Measurements from ENCODE around the gene IFNAR1.

DNA sequence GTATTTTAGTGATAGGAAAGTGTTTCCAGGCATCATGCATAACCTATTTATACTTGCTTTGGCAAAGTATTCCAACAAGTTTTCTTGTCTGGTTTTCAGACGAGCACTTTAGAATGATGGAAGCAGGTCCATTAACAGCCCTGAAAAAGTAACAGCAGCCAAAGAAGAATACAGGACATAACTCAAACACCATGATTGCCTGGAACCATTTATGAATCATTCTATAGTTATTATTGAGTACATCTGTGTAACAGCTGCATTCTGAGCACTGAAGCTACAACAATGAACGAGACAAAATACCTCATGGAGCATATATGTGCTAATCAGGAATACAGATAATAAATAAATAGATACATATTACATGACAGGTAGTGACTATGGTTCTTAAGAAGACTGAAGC, 46.0 kb upstream of the IFNAR1 start:
- TF ChIP-seq, protein P1, sequence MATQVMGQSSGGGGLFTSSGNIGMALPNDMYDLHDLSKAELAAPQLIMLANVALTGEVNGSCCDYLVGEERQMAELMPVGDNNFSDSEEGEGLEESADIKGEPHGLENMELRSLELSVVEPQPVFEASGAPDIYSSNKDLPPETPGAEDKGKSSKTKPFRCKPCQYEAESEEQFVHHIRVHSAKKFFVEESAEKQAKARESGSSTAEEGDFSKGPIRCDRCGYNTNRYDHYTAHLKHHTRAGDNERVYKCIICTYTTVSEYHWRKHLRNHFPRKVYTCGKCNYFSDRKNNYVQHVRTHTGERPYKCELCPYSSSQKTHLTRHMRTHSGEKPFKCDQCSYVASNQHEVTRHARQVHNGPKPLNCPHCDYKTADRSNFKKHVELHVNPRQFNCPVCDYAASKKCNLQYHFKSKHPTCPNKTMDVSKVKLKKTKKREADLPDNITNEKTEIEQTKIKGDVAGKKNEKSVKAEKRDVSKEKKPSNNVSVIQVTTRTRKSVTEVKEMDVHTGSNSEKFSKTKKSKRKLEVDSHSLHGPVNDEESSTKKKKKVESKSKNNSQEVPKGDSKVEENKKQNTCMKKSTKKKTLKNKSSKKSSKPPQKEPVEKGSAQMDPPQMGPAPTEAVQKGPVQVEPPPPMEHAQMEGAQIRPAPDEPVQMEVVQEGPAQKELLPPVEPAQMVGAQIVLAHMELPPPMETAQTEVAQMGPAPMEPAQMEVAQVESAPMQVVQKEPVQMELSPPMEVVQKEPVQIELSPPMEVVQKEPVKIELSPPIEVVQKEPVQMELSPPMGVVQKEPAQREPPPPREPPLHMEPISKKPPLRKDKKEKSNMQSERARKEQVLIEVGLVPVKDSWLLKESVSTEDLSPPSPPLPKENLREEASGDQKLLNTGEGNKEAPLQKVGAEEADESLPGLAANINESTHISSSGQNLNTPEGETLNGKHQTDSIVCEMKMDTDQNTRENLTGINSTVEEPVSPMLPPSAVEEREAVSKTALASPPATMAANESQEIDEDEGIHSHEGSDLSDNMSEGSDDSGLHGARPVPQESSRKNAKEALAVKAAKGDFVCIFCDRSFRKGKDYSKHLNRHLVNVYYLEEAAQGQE (IDR thresholded peaks at IDR 0.05; ENCODE audit: low read depth): no peak
- TF ChIP-seq CEBPB (IDR thresholded peaks at IDR 0.05) (no peak), EGR1 (IDR thresholded peaks at IDR 0.05) (no peak), TEAD4 (IDR thresholded peaks at IDR 0.05) (no peak), YY1 (IDR thresholded peaks at IDR 0.05; ENCODE audit: low read depth) (no peak), EP300 (IDR thresholded peaks at IDR 0.05; ENCODE audit: borderline replicate concordance) (no peak)
- TF ChIP-seq, protein P2, sequence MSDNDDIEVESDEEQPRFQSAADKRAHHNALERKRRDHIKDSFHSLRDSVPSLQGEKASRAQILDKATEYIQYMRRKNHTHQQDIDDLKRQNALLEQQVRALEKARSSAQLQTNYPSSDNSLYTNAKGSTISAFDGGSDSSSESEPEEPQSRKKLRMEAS (IDR thresholded peaks at IDR 0.05): no peak
